HG02943 (cell line): Measurements from ENCODE around the gene TMEM125.

Source experiments
- ATAC-seq: cut with Tn5 transposase; IDR thresholded peaks from one replicate; pipeline ENCODE4 v1.9.1; 2021; ENCODE audit warnings: mild to moderate bottlenecking, low read depth, moderate library complexity; ENCODE audit not compliant: unreplicated experiment

TMEM125 gene

GRCh38 chr1:43272576-43273571, 3.1 kb downstream of the TMEM125 start:
- ATAC-seq, result no peak

GRCh38 chr1:43273708-43274107, 3.9 kb downstream of the TMEM125 start:
- no peak for ATAC-seq

- no peak for ATAC-seq
Measured at GRCh38 chr1:43274125-43274803, 4.5 kb downstream of the TMEM125 start.

GRCh38 chr1:43274804-43275180, 5.0 kb downstream of the TMEM125 start:
- no peak for ATAC-seq

GRCh38 chr1:43275826-43276620, 6.2 kb downstream of the TMEM125 start:
- ATAC-seq, result no peak

- no peak for ATAC-seq
Measured at GRCh38 chr1:43276673-43277072, 6.9 kb downstream of the TMEM125 start.

GRCh38 chr1:43277116-43277876, 7.5 kb downstream of the TMEM125 start:
- ATAC-seq, result no peak

- ATAC-seq, result no peak
Measured at GRCh38 chr1:43279161-43279560, 9.4 kb downstream of the TMEM125 start.

- ATAC-seq, result no peak
Measured at GRCh38 chr1:43279666-43280065, 9.9 kb downstream of the TMEM125 start.

GRCh38 chr1:43280692-43281091, 10.9 kb downstream of the TMEM125 start:
- ATAC-seq, result no peak

- no peak for ATAC-seq
Measured at GRCh38 chr1:43282220-43283195, 12.7 kb downstream of the TMEM125 start.

- no peak for ATAC-seq
Measured at GRCh38 chr1:43284065-43284464, 14.3 kb downstream of the TMEM125 start.

GRCh38 chr1:43284546-43285110, 14.8 kb downstream of the TMEM125 start:
- ATAC-seq, result no peak

- no peak for ATAC-seq
Measured at GRCh38 chr1:43285269-43285990, 15.6 kb downstream of the TMEM125 start, which contains the start of gene C1orf210. TSS of gene C1orf210 (minus strand) at chr1:43285581. CDS start at chr1:43283270, 2,311 bp downstream.

GRCh38 chr1:43286115-43286514, 16.3 kb downstream of the TMEM125 start:
- no peak for ATAC-seq

GRCh38 chr1:43286533-43286932, 16.8 kb downstream of the TMEM125 start:
- ATAC-seq, result no peak

- no peak for ATAC-seq
Measured at GRCh38 chr1:43288058-43288784, 18.4 kb downstream of the TMEM125 start.
